HepG2 (cell line): Measurements from ENCODE around the gene ATG5. TPM values are rescaled to one million over a fixed set of nuclear protein-coding genes. Genes with fewer than 3 reads are reported as not detected.

Experiments used
- ATF7-NPFF ChIP-seq: sonication (generic); formaldehyde crosslinking; IDR thresholded peaks from 2 replicates; pipeline ENCODE4 v1.8.1; 2023; ENCODE audit warnings: mild to moderate bottlenecking, low read depth, missing genetic modification reagents, moderate library complexity
- EP300 ChIP-seq, 3 experiments: sonication (generic) in 1 of 3; formaldehyde crosslinking in 1 of 3; IDR thresholded peaks; 2 replicates each; pipeline versions ENCODE4 v1.5.1 to v1.6.1; 2011 to 2020; ENCODE audit warnings: low read depth in 2 of 3, low read length in 2 of 3, borderline replicate concordance in 1 of 3, improper control_type of control experiment in 1 of 3, mild to moderate bottlenecking in 1 of 3, missing genetic modification reagents in 1 of 3, moderate library complexity in 1 of 3
- FOXK1 ChIP-seq: sonication (generic); formaldehyde crosslinking; IDR thresholded peaks from 2 replicates; pipeline ENCODE4 v1.4.0; 2020; ENCODE audit warnings: low read depth, missing genetic modification reagents, borderline replicate concordance
- GLI4 ChIP-seq: sonication (generic); formaldehyde crosslinking; IDR thresholded peaks from 2 replicates; pipeline ENCODE4 v1.5.1; 2020; ENCODE audit warnings: missing genetic modification reagents, mild to moderate bottlenecking, moderate library complexity, borderline replicate concordance
- GPBP1L1 ChIP-seq: sonication (generic); formaldehyde crosslinking; IDR thresholded peaks from 2 replicates; pipeline ENCODE4 v1.5.0; 2020; ENCODE audit warnings: mild to moderate bottlenecking, missing genetic modification reagents
- KAT7 ChIP-seq: IDR thresholded peaks from 2 replicates; pipeline ENCODE4 v1.6.1; 2018; ENCODE audit warnings: borderline replicate concordance, missing compliant biosample characterization
- MATR3 ChIP-seq: sonication (generic); formaldehyde crosslinking; IDR thresholded peaks from 2 replicates; pipeline ENCODE4 v1.4.0; 2020; ENCODE audit warnings: missing genetic modification reagents
- MLX ChIP-seq: IDR thresholded peaks from 2 replicates; pipeline ENCODE4 v1.6.1; 2016
- MYC ChIP-seq: sonication (generic); formaldehyde crosslinking; IDR thresholded peaks from 2 replicates; pipeline ENCODE4 v1.9.0; 2021; ENCODE audit warnings: missing genetic modification reagents, borderline replicate concordance
- NFIC ChIP-seq: IDR thresholded peaks from 2 replicates; pipeline ENCODE4 v1.6.1; 2012; ENCODE audit warnings: mild to moderate bottlenecking, low read length, inconsistent platforms
- PLSCR1 ChIP-seq: sonication (generic); formaldehyde crosslinking; IDR thresholded peaks from 2 replicates; pipeline ENCODE4 v1.5.0; 2020; ENCODE audit warnings: missing genetic modification reagents, mild to moderate bottlenecking, borderline replicate concordance
- POLR2AphosphoS5 ChIP-seq: IDR thresholded peaks from 2 replicates; pipeline ENCODE4 v1.6.1; 2012; ENCODE audit warnings: low read depth, low read length
- SIX1 ChIP-seq: sonication (generic); formaldehyde crosslinking; IDR thresholded peaks from 2 replicates; pipeline ENCODE4 v1.4.0; 2020; ENCODE audit warnings: missing genetic modification reagents, borderline replicate concordance
- STAG1 ChIP-seq: sonication (generic); formaldehyde crosslinking; IDR thresholded peaks from 2 replicates; pipeline ENCODE4 v1.4.0; 2020; ENCODE audit warnings: missing genetic modification reagents
- SYNCRIP ChIP-seq: fragments of 200-400 bp; formaldehyde crosslinking; IDR thresholded peaks from 2 replicates; pipeline ENCODE4 v1.6.1; 2018; ENCODE audit warnings: mild to moderate bottlenecking, low read depth, low read length; ENCODE audit not compliant: insufficient read depth
- WIZ ChIP-seq: sonication (generic); formaldehyde crosslinking; IDR thresholded peaks from 2 replicates; pipeline ENCODE4 v1.5.1; 2020; ENCODE audit warnings: mild to moderate bottlenecking, missing genetic modification reagents
- ZMYM2 ChIP-seq: sonication (generic); formaldehyde crosslinking; IDR thresholded peaks from 2 replicates; pipeline ENCODE4 v1.8.0; 2022; ENCODE audit warnings: mild to moderate bottlenecking, missing genetic modification reagents
- ZNF205 ChIP-seq: IDR thresholded peaks from 2 replicates; pipeline ENCODE4 v1.6.1; 2018; ENCODE audit warnings: missing biosample characterization, missing genetic modification reagents
- ZNF225 ChIP-seq: sonication (generic); formaldehyde crosslinking; IDR thresholded peaks from 2 replicates; pipeline ENCODE4 v1.4.0; 2020; ENCODE audit warnings: mild to moderate bottlenecking, missing genetic modification reagents
- ZNF281 ChIP-seq: sonication (generic); formaldehyde crosslinking; IDR thresholded peaks from 2 replicates; pipeline ENCODE4 v1.4.0; 2020; ENCODE audit warnings: missing genetic modification reagents, borderline replicate concordance
- ZNF292 ChIP-seq: sonication (generic); formaldehyde crosslinking; IDR thresholded peaks from 2 replicates; pipeline ENCODE4 v1.8.1; 2022; ENCODE audit warnings: mild to moderate bottlenecking, low read depth, missing genetic modification reagents, borderline replicate concordance
- ZNF615 ChIP-seq: sonication (generic); formaldehyde crosslinking; IDR thresholded peaks from 2 replicates; pipeline ENCODE4 v1.5.0; 2020; ENCODE audit warnings: mild to moderate bottlenecking, missing genetic modification reagents, borderline replicate concordance
- ZNF839 ChIP-seq: sonication (generic); formaldehyde crosslinking; IDR thresholded peaks from 2 replicates; pipeline ENCODE4 v1.4.0; 2020; ENCODE audit warnings: missing genetic modification reagents, mild to moderate bottlenecking, borderline replicate concordance
- ZNF879 ChIP-seq: sonication (generic); formaldehyde crosslinking; IDR thresholded peaks from 2 replicates; pipeline ENCODE4 v1.8.1; 2023; ENCODE audit warnings: missing genetic modification reagents
- polyA plus RNA-seq, 8 experiments: library from polyadenylated mRNA; depleted of rRNA in 3 of 8; stranded (reverse) in 7 of 8; unstranded in 1 of 8; fragments of >200 nt; fragmentation: Illumina TruSeq in 4 of 8; extraction: Trizol in 4 of 8; gene quantifications; 2 replicates each; pipeline versions ENCODE4 v1.2.1 to v1.2.3, GENCODE V29; 2011 to 2016; ENCODE audit warnings: low read depth in 4 of 8, missing spikeins in 1 of 8, mixed read lengths in 1 of 8; ENCODE audit not compliant: insufficient read depth in 1 of 8
- total RNA-seq, 5 experiments: library from RNA; depleted of rRNA; stranded (reverse); fragments of >200 nt; fragmentation: Illumina TruSeq; extraction: Trizol; gene quantifications; 2 replicates each; pipeline ENCODE4 v1.2.3, GENCODE V29; 2016; ENCODE audit warnings: low read depth in 1 of 5

Gene ATG5
- total and polyA plus RNA-seq, 2 of the 13 experiments (the other 11 are each of a cell fraction or from before 2014, with no cell fraction given): 21.3 to 48.0 TPM

- no peak for TF ChIP-seq ZNF839 (CRISPR knock-in tag)
- TF ChIP-seq KAT7: 0 out of 2 replicates have a peak, but pooled peaks have one; percentile 70
- TF ChIP-seq MLX: no peak
- TF ChIP-seq ZNF225 (CRISPR knock-in tag): peak; percentile 84
- TF ChIP-seq NFIC: no peak
- peak; percentile 84 for TF ChIP-seq POLR2AphosphoS5
- TF ChIP-seq ZNF205 (CRISPR knock-in tag): peak; percentile 83
- no peak for TF ChIP-seq ZNF879 (CRISPR knock-in tag)
- no peak for TF ChIP-seq ZNF615
- no peak for TF ChIP-seq GPBP1L1 (CRISPR knock-in tag)
- peak in 1 of 2 experiments; percentile 50; a peak in 2 of 4 replicates for TF ChIP-seq EP300 (IDR thresholded peaks at IDR 0.05; ENCODE audit: low read depth in 2 of 2, low read length in 2 of 2)
- 0 out of 2 replicates have a peak, but pooled peaks have one; percentile 17 for TF ChIP-seq EP300 (CRISPR knock-in tag; IDR thresholded peaks at IDR 0.05; ENCODE audit: borderline replicate concordance)
- peak; percentile 75; the same call in 1 of the 2 replicates for TF ChIP-seq ZMYM2 (CRISPR knock-in tag)
- no peak for TF ChIP-seq PLSCR1
- no peak for TF ChIP-seq STAG1 (CRISPR knock-in tag)
- TF ChIP-seq ATF7-NPFF (CRISPR knock-in tag): peak; percentile 73
- no peak for TF ChIP-seq SIX1 (CRISPR knock-in tag)
- TF ChIP-seq ZNF292: peak; percentile 58; the same call in 1 of the 2 replicates
- TF ChIP-seq GLI4 (CRISPR knock-in tag): no peak
- no peak for TF ChIP-seq MATR3
- TF ChIP-seq MYC (CRISPR knock-in tag): peak; percentile 96
- TF ChIP-seq FOXK1 (CRISPR knock-in tag): peak; percentile 94; the same call in 1 of the 2 replicates
- no peak for TF ChIP-seq SYNCRIP
- peak; percentile 86; the same call in 1 of the 2 replicates for TF ChIP-seq WIZ (CRISPR knock-in tag)
- TF ChIP-seq ZNF281 (CRISPR knock-in tag): no peak
Observed at GRCh38 chr6:106325336-106326178, at the start of gene ATG5 (continued).
